HG03196 (cell line): ENCODE results near the gene PARP1.
"Not testable (repeated sequence)": the region's sequence is repeated elsewhere in the genome, so short reads cannot be mapped to it uniquely, and the experiment has no call there.

ENCODE experiments used
- ATAC-seq: cut with Tn5 transposase; IDR thresholded peaks from one replicate; pipeline ENCODE4 v1.9.1; 2021; ENCODE audit not compliant: unreplicated experiment

PARP1 gene

GRCh38 chr1:226429858-226430715 lies 22.2 kb upstream of the PARP1 start:
- ATAC-seq: no peak

- ATAC-seq: no peak
Measured at GRCh38 chr1:226428791-226429461, 21.0 kb upstream of the PARP1 start.

GRCh38 chr1:226428348-226428747 lies 20.5 kb upstream of the PARP1 start:
- ATAC-seq: no peak

- no peak for ATAC-seq
Measured at GRCh38 chr1:226427131-226427530, 19.2 kb upstream of the PARP1 start.

- not testable (repeated sequence) for ATAC-seq
Measured at GRCh38 chr1:226426395-226426794, 18.5 kb upstream of the PARP1 start.

- no peak for ATAC-seq
Measured at GRCh38 chr1:226425431-226426031, 17.6 kb upstream of the PARP1 start.

- ATAC-seq: no peak
Measured at GRCh38 chr1:226425004-226425378, 17.1 kb upstream of the PARP1 start.

- no peak for ATAC-seq
Measured at GRCh38 chr1:226424221-226425003, 16.5 kb upstream of the PARP1 start.

- ATAC-seq: no peak
Measured at GRCh38 chr1:226422478-226422877, 14.6 kb upstream of the PARP1 start.

- ATAC-seq: no peak
Measured at GRCh38 chr1:226420897-226421296, 13.0 kb upstream of the PARP1 start.

- no peak for ATAC-seq
Measured at GRCh38 chr1:226420328-226420727, 12.4 kb upstream of the PARP1 start.

- ATAC-seq: no peak
Measured at GRCh38 chr1:226419284-226420029, 11.6 kb upstream of the PARP1 start.

GRCh38 chr1:226417830-226418546 lies 10.1 kb upstream of the PARP1 start:
- no peak for ATAC-seq

- ATAC-seq: no peak
Measured at GRCh38 chr1:226417350-226417749, 9.5 kb upstream of the PARP1 start.

- no peak for ATAC-seq
Measured at GRCh38 chr1:226414098-226414698, 6.3 kb upstream of the PARP1 start.

GRCh38 chr1:226411619-226412018 lies 3.7 kb upstream of the PARP1 start:
- ATAC-seq: no peak

GRCh38 chr1:226410958-226411357 lies 3.1 kb upstream of the PARP1 start:
- ATAC-seq: no peak

- ATAC-seq: no peak
Measured at GRCh38 chr1:226409392-226409791, 1.5 kb upstream of the PARP1 start.
